GM13977 (cell line): ENCODE results near the gene FAR1.
A peak's percentile ranks its signal among the peaks of the same experiment; 100 is the strongest.

Source experiments
- DNase-seq: peaks from one replicate; pipeline ENCODE4 v3.0.0; 2012; ENCODE audit warnings: low spot score
- CTCF ChIP-seq: IDR thresholded peaks from 2 replicates; pipeline ENCODE4 v1.5.1; 2012; ENCODE audit warnings: mild to moderate bottlenecking, control low read depth; ENCODE audit not compliant: insufficient read depth; ENCODE audit errors: extremely low read depth, missing control alignments
- in situ Hi-C: fragments of 300-500 bp; cut with MboI; formaldehyde crosslinking; loops from one replicate; pipeline ENCODE4 v1.12.0; 2022; ENCODE audit warnings: low sequenced_read_pairs, low pct_unique_long_range_greater_than_20kb, mixed read lengths, inconsistent platforms; ENCODE audit not compliant: unreplicated experiment

The FAR1 gene

GRCh38 chr11:13701506-13701905 lies 33.0 kb downstream of the FAR1 start:
- in situ Hi-C loops: no loop called here
- TF ChIP-seq CTCF: peak; percentile 16
- no peak for DNase-seq

GRCh38 chr11:13702071-13702470 lies 33.6 kb downstream of the FAR1 start:
- in situ Hi-C loops: no loop called here
- TF ChIP-seq CTCF: no peak
- no peak for DNase-seq

- in situ Hi-C loops: no loop called here
- DNase-seq: no peak
- no peak for TF ChIP-seq CTCF
These were observed 37.2 kb downstream of the FAR1 start for GRCh38 chr11:13705710-13706109.

GRCh38 chr11:13713982-13714381 lies 45.5 kb downstream of the FAR1 start:
- no peak for TF ChIP-seq CTCF
- DNase-seq: no peak
- in situ Hi-C loops: no loop called here

GRCh38 chr11:13717331-13717730 lies 48.9 kb downstream of the FAR1 start:
- no peak for DNase-seq
- in situ Hi-C loops: no loop called here
- no peak for TF ChIP-seq CTCF

GRCh38 chr11:13718394-13718793 lies 49.9 kb downstream of the FAR1 start:
- DNase-seq: no peak
- TF ChIP-seq CTCF: no peak
- in situ Hi-C loops: no loop called here

- in situ Hi-C loops: no loop called here
- no peak for DNase-seq
- TF ChIP-seq CTCF: no peak
These were observed 52.5 kb downstream of the FAR1 start for GRCh38 chr11:13720940-13721339.
